Gastrocnemius medialis (tissue), 4 donors: ENCODE measurements around the gene KLHL18.

Experiments used
- POLR2A ChIP-seq, 2 donors: fragments of 450-650 bp; IDR thresholded peaks; one replicate each; pipeline ENCODE4 v1.6.1; 2017; ENCODE audit warnings: antibody characterized with exemption in 2 of 2, mild to moderate bottlenecking in 2 of 2, moderate library complexity in 2 of 2
- TF ChIP-seq, protein P1 (sequence below), 5 experiments: fragments of 450-650 bp in 3 of 5; fragments of 200-600 bp in 2 of 5; sonication (generic) in 2 of 5; IDR thresholded peaks in 4 of 5; conservative IDR thresholded peaks in 1 of 5; 1 replicate in 4 of 5; 2 replicates in 1 of 5; pipeline ENCODE4 v1.5.1; 2016 to 2019; ENCODE audit warnings: antibody characterized with exemption in 5 of 5, mild to moderate bottlenecking in 3 of 5, moderate library complexity in 3 of 5

DNA sequence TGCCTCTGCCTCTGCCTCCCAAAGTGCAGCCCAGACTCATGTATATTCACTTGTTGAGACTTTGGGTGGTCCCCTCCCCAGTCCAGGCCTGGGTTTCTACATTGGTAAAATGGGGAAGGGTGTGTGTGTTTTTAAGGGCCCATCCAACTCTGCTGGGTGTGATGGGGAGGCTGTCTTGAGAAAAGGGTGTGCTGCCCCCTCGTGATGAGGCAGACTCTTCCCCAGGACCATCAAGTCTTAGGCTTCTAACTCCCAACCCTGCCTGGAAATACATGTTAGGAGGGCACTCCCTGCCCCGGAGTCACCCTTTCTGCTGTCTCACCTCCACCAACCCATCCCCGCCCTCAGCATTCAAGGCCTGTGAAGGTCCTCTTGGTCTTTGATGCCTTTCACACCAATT, 93.6 kb downstream of the KLHL18 start:
- TF ChIP-seq, protein P1, sequence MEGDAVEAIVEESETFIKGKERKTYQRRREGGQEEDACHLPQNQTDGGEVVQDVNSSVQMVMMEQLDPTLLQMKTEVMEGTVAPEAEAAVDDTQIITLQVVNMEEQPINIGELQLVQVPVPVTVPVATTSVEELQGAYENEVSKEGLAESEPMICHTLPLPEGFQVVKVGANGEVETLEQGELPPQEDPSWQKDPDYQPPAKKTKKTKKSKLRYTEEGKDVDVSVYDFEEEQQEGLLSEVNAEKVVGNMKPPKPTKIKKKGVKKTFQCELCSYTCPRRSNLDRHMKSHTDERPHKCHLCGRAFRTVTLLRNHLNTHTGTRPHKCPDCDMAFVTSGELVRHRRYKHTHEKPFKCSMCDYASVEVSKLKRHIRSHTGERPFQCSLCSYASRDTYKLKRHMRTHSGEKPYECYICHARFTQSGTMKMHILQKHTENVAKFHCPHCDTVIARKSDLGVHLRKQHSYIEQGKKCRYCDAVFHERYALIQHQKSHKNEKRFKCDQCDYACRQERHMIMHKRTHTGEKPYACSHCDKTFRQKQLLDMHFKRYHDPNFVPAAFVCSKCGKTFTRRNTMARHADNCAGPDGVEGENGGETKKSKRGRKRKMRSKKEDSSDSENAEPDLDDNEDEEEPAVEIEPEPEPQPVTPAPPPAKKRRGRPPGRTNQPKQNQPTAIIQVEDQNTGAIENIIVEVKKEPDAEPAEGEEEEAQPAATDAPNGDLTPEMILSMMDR (IDR thresholded peaks at IDR 0.05 in 4 of 5, conservative IDR thresholded peaks at IDR 0.05 in 1 of 5): no peak
- no peak for TF ChIP-seq POLR2A (IDR thresholded peaks at IDR 0.05)
